PFSK-1 (cell line): ENCODE data around the gene MICAL1.
A peak's percentile ranks its signal among the peaks of the same experiment; 100 is the strongest.

Experiments
- FOXP2 ChIP-seq: optimal IDR thresholded peaks from 2 replicates; pipeline ENCODE3; 2011; ENCODE audit warnings: borderline replicate concordance, control low read depth, inconsistent platforms; ENCODE audit not compliant: insufficient read depth; ENCODE audit errors: extremely low read length, extremely low read depth
- POLR2AphosphoS5 ChIP-seq: IDR thresholded peaks from 2 replicates; pipeline ENCODE4 v1.6.1; 2012; ENCODE audit warnings: low read depth, mild to moderate bottlenecking, control low read depth, low read length, moderate library complexity
- SIN3A ChIP-seq: IDR thresholded peaks from 2 replicates; pipeline ENCODE4 v1.6.1; 2012; ENCODE audit warnings: mild to moderate bottlenecking, low read length, moderate library complexity, borderline replicate concordance; ENCODE audit not compliant: insufficient read depth
- TAF1 ChIP-seq: IDR thresholded peaks from 2 replicates; pipeline ENCODE4 v1.6.1; 2012; ENCODE audit warnings: low read length, control low read depth, borderline replicate concordance; ENCODE audit not compliant: insufficient read depth
- TF ChIP-seq, protein P1 (sequence below), 2 experiments: IDR thresholded peaks; 2 replicates each; pipeline versions ENCODE4 v1.6.1 to v1.8.0; 2011 to 2012; ENCODE audit warnings: low read depth in 2 of 2, low read length in 2 of 2, control low read depth in 1 of 2, inconsistent platforms in 1 of 2, mild to moderate bottlenecking in 1 of 2, moderate library complexity in 1 of 2; ENCODE audit not compliant: insufficient read depth in 1 of 2

The MICAL1 gene

DNA sequence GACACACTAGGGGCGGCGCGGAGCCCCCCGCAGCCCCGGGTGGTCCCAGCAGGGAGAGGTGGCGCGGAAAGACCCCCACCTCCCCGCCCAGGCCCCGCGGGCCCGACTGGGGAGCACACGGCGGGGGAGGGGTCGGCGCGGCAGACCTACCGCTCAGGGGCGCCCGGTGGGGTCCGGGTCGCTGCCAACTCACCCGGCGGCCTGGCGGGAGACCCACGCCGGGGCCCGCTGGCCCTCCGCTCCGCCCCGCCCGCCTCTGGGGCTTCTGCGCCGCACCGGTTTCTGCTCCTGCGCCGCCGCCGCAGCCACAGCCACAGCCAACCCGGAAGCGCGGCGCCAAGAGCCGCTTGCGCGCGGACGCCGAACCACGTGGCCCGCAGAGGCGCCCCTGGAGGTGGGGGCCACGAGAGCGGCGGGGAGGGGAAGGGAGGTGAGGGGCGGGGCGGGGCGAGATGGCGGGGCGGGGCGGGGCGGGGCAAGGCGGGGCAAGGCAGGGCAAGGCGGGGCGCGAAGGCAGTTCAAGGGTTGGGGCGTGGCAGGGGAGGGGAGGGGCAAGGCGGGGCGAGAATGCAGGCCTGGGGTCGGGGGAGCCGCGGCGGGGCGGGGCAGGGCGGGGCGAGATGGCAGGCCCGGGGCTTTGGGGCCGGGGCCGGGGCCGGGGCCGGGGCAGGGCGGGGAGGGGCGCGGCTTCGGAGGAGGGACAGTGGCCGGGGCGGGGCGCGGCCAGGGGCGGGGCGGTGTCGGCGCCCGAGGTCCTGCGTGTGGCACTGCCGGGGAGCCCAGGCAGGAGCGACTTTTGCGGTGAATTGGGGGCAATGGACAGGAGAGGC lies 27.5 kb upstream of the MICAL1 start, which contains the start of gene ZBTB24:
TSS of gene ZBTB24 (minus strand) at position 315 of the 830 bp plus-strand sequence. CDS start 1,193 bp downstream, outside the sequence.
- TF ChIP-seq, protein P1, sequence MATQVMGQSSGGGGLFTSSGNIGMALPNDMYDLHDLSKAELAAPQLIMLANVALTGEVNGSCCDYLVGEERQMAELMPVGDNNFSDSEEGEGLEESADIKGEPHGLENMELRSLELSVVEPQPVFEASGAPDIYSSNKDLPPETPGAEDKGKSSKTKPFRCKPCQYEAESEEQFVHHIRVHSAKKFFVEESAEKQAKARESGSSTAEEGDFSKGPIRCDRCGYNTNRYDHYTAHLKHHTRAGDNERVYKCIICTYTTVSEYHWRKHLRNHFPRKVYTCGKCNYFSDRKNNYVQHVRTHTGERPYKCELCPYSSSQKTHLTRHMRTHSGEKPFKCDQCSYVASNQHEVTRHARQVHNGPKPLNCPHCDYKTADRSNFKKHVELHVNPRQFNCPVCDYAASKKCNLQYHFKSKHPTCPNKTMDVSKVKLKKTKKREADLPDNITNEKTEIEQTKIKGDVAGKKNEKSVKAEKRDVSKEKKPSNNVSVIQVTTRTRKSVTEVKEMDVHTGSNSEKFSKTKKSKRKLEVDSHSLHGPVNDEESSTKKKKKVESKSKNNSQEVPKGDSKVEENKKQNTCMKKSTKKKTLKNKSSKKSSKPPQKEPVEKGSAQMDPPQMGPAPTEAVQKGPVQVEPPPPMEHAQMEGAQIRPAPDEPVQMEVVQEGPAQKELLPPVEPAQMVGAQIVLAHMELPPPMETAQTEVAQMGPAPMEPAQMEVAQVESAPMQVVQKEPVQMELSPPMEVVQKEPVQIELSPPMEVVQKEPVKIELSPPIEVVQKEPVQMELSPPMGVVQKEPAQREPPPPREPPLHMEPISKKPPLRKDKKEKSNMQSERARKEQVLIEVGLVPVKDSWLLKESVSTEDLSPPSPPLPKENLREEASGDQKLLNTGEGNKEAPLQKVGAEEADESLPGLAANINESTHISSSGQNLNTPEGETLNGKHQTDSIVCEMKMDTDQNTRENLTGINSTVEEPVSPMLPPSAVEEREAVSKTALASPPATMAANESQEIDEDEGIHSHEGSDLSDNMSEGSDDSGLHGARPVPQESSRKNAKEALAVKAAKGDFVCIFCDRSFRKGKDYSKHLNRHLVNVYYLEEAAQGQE (IDR thresholded peaks at IDR 0.05; ENCODE audit: insufficient read depth in 1 of 2, low read depth in 2 of 2, low read length in 2 of 2), result no peak
- TF ChIP-seq FOXP2 (peak; percentile 77), POLR2AphosphoS5 (peak; percentile 64), SIN3A (peak; percentile 88), TAF1 (0 out of 2 replicates have a peak, but pooled peaks have one; percentile 32)

DNA sequence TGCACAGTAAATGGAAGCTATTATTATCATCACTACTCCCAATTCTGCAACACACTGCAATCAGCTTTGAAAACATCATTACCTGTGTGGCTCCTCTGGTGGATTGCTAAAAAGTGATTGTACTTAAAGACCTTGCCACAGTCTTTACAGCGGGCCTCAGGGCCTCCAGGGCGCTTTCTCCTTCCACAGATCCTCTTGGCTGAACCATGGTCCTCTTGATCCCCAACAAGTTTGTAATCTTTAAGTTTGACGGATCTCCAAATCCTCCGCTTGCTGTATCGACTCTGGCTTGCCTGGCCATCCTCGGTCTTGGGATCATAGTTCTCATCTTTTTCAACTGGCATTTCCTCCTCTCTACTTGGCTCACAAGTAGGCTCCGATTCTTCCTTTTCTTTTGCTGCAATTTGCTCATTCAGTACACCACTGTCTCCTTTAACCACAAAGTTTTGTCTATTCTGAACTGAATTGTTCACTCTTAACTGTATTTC lies 25.5 kb upstream of the MICAL1 start:
- TF ChIP-seq, protein P1 (IDR thresholded peaks at IDR 0.05; ENCODE audit: insufficient read depth in 1 of 2, low read depth in 2 of 2, low read length in 2 of 2), result no peak
- TF ChIP-seq FOXP2, result no peak
- no peak for TF ChIP-seq SIN3A
- no peak for TF ChIP-seq POLR2AphosphoS5
- TF ChIP-seq TAF1, result no peak

DNA sequence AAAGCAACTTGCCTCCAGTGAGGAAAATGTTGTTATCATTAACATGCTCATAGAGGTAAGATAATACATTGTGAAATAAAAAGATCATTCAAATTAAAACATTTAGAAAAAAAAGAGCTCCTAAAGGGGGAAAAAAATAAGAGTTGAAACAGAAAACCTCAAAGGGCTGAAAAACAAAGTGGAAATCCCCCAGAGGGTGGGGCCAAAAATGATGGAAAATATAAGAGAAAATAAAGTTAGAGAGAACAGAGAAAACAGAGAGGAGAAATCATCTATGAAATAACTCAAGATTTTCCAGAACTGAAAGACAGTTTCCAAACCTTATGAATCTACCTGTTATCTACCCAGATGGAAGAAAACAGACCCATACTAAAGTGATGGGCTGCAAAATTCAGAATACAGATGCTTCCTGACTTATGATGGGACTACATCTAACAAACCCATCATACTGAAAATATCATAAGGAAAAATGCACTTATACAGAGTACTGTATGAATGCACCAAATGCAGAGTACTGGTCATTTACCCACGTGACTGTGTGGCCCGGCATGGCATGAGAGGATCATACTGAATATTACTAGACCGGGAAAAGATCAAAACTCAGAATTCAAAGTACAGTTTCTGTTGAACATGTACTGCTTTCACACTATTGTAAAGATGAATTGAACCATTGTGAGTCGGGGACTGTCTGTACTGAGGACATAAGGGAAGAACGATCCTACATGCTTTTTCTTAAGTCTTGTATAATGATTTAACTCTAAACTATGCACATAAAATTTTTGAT lies 23.5 kb upstream of the MICAL1 start:
- no peak for TF ChIP-seq TAF1
- no peak for TF ChIP-seq SIN3A
- TF ChIP-seq, protein P1 (IDR thresholded peaks at IDR 0.05; ENCODE audit: insufficient read depth in 1 of 2, low read depth in 2 of 2, low read length in 2 of 2), result no peak
- no peak for TF ChIP-seq POLR2AphosphoS5
- TF ChIP-seq FOXP2, result no peak

DNA sequence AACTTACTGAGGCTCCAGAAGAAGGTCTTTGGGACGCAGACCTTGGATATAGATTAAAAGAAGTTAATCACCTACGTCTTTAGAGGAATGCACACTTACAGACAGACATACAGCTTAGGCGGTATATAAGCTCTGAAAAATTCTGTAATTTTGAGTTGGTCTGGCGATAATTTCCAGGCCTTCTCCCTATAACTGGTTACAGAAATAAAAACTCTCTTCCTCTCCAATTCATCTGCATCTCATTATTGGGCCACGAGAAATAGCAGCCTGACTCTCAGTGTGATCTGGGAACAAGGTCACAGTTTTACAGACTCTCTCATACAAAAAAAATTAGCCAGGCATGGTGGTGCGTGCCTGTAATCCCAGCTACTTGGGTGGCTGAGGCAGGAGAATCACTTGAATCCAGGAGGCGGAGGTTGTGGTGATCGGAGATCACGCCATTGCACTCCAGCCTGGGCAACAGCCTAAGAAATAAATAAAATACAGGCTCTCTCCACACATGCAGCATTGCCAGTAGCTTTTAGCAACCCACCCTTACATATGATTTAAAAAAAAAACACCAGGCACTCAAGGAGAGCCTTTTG lies 22.7 kb upstream of the MICAL1 start:
- no peak for TF ChIP-seq POLR2AphosphoS5
- TF ChIP-seq SIN3A, result no peak

DNA sequence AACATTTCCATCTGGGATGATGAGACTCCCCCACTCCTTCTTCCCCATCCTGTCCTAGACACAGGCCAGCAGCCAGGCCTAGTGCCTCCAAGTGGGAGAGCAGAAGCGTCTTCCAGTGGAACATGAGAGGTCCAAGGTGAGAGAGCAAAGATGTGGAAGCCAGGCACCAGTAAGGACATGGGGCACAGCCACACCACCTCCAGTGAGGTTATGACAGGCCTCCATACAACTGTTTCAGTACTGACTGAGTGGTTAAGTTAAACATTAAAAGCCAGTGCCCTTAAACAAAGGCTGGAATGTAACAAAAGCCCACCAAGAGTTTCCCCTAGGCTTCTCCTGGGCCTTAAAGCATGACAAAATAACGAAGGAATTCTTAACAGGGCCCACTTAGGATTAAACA lies 22.2 kb upstream of the MICAL1 start:
- no peak for TF ChIP-seq SIN3A
- TF ChIP-seq, protein P1 (IDR thresholded peaks at IDR 0.05; ENCODE audit: insufficient read depth in 1 of 2, low read depth in 2 of 2, low read length in 2 of 2), result no peak
- TF ChIP-seq POLR2AphosphoS5, result no peak
- no peak for TF ChIP-seq TAF1
- no peak for TF ChIP-seq FOXP2
